ENCODE data around the gene PLCB3. TPM values are rescaled to one million over a fixed set of nuclear protein-coding genes. Genes with fewer than 3 reads are reported as not detected.

The PLCB3 gene
- total RNA-seq, 4 donors from 2014 or later, result 10.8 to 17.9 (median 16.3) TPM

DNA sequence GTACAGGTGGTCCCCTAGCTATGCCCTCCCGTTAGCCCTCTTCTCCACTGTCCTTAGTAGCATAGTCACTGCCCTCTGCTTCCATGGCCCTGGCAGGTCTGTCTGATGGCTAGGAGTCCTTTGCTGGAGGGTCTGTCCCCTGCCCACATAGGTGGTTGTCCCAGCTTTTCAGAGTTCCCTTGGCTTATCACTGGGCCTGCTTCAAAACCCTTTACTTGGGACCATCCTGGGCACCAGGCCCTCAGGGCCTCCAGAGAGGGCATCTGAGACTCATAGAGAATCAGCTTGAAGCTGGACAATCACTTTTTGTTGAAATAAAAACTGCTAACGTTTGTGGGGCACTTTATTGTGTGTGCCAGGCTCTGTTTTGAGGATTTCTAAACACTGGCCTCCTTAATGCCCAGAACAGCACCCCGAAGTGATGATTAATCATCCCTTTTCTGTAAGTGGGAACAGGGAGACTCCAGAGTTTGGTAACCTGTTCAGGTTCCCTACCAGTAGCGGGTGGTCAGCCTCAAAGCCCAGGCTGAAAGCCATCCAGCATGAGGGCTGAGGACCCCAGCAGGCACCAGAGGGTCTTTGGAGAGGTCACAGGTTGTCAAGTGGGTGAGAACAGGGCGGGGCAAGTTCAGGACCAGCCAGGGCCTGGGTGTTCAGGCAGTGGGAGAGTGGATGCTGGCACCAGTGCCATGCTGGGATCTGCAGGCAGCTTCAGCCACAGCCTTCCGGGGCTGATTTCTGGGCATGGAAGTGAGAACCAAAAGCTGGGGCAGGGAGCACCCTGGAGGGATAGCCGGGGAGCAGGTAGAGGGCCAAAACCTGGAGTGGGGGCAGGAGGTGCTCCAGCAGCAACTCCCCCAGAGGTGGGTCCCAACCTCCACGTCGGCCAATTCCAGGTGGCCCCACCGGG, 39.3 kb downstream of the PLCB3 start:
- TF ChIP-seq, protein P1, sequence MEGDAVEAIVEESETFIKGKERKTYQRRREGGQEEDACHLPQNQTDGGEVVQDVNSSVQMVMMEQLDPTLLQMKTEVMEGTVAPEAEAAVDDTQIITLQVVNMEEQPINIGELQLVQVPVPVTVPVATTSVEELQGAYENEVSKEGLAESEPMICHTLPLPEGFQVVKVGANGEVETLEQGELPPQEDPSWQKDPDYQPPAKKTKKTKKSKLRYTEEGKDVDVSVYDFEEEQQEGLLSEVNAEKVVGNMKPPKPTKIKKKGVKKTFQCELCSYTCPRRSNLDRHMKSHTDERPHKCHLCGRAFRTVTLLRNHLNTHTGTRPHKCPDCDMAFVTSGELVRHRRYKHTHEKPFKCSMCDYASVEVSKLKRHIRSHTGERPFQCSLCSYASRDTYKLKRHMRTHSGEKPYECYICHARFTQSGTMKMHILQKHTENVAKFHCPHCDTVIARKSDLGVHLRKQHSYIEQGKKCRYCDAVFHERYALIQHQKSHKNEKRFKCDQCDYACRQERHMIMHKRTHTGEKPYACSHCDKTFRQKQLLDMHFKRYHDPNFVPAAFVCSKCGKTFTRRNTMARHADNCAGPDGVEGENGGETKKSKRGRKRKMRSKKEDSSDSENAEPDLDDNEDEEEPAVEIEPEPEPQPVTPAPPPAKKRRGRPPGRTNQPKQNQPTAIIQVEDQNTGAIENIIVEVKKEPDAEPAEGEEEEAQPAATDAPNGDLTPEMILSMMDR (IDR thresholded peaks at IDR 0.05; ENCODE audit: low read depth), result no peak

DNA sequence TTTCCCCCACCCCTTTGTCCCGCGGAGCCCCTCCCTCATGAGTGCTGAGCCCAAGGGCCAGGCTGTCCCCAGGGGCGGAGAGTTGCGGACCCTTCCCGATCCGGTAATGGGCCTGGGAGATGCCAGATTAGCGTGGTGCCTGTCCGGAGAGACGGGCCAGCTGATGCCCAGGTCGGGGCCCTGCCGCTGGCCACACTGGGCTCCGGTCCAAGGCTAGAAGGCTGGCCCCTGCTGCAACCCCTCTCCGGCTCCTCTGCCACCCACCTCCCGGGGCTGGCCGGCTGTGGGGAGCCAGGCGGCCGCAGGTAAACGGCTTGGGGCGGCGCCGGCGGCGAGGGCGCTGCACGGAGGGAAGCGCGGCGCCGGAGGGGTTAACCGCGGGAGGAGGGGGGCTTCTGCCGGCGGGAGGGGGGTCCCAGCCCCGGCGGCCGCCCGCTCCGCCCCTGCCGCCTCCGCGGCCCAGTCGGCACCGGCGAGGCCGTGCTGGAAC, 40.0 kb downstream of the PLCB3 start, which contains the start of gene KCNK4:
KCNK4 (plus strand) TSS at position 41 of the 490 bp plus-strand sequence. CDS start 1,717 bp downstream, outside the sequence.
- TF ChIP-seq, protein P1 (IDR thresholded peaks at IDR 0.05; ENCODE audit: low read depth), result no peak

DNA sequence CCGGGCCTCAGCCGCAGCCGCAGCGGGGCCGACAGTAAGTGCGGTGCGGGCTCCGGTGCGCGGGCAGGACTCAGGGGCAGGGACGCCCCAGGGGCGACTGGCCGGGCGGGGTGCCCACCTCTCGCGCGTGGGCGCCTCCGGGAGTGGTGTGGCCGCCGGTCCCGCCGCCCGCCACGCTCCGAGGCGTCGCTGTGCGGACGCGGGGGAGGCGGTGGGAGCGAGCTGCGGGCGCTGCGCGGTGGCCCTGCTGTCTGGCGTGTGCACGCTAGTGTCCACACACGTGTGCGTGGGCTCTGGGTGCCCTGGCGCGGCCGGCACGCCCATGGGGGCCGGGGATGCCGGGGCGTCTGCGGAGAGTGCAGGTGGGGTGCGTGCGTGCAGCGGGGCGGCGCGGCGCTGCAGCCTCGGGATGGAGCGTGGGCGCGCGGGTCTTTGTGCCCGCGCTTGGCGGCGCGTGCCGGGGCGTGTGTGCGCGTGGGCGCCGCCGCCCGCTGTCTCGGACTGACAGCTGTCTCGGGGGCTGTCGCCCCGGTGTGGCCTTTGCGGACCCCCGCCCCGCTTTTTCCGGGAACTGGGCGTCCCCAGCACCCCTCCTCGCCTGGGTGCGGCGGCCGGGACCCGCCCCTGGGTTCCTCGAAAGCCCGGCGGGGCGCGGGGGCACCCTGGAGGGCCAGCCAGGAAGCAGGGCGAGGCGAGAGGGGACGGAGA, 40.6 kb downstream of the PLCB3 start:
- TF ChIP-seq, protein P1 (IDR thresholded peaks at IDR 0.05; ENCODE audit: low read depth), result no peak

DNA sequence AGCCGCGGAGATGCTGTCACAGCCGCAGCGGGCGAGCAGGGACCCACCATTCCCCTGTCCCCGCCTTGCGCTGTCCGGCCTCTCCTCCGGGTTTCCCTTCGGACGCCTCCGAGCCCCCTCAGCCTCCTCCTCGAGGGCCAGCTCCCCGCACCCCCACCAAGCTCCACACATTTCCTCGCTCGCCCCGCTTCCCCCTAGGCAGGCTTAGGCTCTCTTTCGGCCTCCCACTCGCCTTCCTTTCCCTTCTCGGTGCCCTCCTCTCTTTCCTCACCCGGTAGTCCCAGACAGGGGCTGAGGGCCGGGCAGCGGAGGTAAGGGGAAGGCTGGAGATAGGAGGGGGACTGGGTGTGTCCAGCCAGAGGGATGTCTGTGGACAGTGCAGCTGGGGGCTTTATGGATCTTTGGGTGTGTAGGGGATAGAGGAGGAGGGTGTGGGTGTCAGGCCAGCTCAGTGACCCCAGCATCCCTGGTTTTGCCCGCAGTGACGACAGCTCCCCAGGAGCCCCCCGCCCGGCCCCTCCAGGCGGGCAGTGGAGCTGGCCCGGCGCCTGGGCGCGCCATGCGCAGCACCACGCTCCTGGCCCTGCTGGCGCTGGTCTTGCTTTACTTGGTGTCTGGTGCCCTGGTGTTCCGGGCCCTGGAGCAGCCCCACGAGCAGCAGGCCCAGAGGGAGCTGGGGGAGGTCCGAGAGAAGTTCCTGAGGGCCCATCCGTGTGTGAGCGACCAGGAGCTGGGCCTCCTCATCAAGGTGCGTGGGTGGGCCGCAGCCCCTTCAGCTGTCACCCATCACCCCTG, 41.3 kb downstream of the PLCB3 start:
- TF ChIP-seq, protein P1 (IDR thresholded peaks at IDR 0.05; ENCODE audit: low read depth), result no peak

DNA sequence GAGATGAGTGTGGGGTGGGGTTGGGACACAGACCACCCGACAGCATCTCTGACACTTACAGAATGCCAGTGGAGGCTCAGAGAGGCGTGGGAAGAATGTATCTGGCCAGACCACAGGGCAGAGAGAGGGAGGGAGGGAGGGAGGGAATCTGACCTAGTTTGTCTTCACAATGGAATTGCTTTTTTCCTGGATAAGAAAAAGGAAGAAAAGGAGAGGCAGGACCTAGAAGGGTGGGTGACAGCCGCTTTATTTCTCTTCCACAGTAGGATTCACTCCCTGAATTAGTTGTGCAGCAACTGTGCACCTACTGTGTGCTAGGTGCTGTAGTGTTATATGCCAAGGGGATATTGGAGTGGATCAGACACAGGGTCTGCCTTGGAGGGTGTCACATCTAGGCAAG, 43.4 kb downstream of the PLCB3 start:
- TF ChIP-seq, protein P1 (IDR thresholded peaks at IDR 0.05; ENCODE audit: low read depth), result no peak

DNA sequence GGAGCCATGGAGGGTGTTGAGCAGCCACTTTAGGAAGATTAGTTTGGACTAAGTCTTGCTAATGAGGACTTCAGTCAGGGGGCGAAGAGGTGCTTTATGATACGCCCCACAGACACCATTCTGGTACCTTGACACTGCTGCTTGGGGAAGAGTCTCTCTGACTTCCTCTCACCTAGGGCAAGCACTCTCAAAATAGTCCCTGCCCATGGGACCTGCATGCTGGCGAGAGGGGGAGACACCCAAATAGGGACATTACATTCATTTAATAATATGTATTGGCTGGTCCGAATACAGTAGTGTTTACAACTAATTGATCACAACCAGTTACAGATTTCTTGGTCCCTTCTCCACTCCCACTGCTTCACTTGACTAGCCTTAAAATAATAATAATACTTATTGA, 44.4 kb downstream of the PLCB3 start:
- TF ChIP-seq, protein P1 (IDR thresholded peaks at IDR 0.05; ENCODE audit: low read depth), result no peak
